ENCODE data around the gene ABCA1. TPM values are rescaled to one million over a fixed set of nuclear protein-coding genes. Genes with fewer than 3 reads are reported as not detected.
"Not testable (repeated sequence)": the region's sequence is repeated elsewhere in the genome, so short reads cannot be mapped to it uniquely, and the experiment has no call there.

Gene ABCA1
- total RNA-seq, 4 donors from 2014 or later = 87.3 to 188 (median 124) TPM

DNA sequence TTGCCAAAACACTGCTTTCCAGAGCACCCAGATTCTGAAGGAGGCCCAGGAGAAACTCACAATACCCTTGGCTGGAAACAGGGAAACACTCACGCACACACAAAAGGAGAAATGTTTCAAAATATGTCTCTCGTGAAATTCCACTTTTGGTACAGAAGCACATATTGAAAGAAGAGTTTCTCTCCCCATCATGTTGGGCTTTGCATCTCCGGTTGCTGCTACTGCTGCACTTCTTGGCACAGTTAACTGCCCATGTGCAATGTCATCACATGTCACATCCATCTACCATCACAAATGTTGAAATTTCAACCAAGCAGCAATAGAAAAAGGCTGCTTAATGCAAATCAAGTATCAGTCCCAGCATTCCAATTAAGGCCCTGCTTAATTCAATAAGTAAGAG, 72.1 kb downstream of the ABCA1 start:
- TF ChIP-seq, protein P1, sequence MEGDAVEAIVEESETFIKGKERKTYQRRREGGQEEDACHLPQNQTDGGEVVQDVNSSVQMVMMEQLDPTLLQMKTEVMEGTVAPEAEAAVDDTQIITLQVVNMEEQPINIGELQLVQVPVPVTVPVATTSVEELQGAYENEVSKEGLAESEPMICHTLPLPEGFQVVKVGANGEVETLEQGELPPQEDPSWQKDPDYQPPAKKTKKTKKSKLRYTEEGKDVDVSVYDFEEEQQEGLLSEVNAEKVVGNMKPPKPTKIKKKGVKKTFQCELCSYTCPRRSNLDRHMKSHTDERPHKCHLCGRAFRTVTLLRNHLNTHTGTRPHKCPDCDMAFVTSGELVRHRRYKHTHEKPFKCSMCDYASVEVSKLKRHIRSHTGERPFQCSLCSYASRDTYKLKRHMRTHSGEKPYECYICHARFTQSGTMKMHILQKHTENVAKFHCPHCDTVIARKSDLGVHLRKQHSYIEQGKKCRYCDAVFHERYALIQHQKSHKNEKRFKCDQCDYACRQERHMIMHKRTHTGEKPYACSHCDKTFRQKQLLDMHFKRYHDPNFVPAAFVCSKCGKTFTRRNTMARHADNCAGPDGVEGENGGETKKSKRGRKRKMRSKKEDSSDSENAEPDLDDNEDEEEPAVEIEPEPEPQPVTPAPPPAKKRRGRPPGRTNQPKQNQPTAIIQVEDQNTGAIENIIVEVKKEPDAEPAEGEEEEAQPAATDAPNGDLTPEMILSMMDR (IDR thresholded peaks at IDR 0.05) = no peak
- no peak for ATAC-seq (ENCODE audit: low FRiP score)

DNA sequence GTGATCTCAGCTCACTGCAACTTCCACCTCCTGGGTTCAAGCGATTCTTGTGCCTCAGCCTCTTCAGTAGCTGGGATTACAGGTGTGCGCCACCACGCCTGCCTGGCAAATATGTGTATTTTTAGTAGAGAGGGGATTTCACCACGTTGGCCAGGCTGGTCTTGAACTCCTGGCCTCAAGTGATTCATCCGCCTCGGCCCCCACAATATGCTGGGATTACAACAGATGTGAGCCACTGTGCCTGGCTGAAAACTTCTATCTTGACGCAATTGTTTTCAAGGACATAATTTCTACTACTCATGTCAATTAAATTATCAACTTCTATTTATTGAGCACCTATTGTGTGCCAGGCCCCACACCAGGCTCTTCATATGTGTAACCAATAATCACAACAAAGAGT, 72.7 kb downstream of the ABCA1 start:
- not testable (repeated sequence) for ATAC-seq (ENCODE audit: low FRiP score); DNase-seq (ENCODE audit: low spot score)

More for the DNA sequence above, 72.1 kb downstream of the ABCA1 start:
- no peak for DNase-seq (ENCODE audit: low spot score)

GRCh38 chr9:104854613-104855012, 73.3 kb downstream of the ABCA1 start:
- peak; percentile 41 for ATAC-seq (ENCODE audit: low FRiP score)

DNA sequence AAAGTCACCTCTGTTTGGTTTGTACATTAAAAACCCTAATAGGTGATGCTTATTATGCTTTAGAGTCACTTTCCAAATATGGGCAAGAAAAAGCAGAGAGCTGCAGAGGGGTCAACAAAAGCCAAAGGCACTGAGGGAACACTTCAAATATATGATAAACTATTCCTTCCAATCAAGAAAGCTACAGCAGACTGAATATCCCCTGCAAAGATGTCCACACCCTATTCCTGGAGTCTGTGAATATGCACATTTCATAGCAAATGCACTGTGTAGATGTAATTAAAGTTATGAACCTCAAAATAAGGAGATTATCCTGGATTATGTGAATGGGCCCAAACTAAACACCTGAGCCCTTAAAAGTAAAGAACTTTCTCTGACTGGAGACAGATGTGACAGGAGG, 74.3 kb downstream of the ABCA1 start:
- TF ChIP-seq, protein P1 (IDR thresholded peaks at IDR 0.05) = no peak
- ATAC-seq (ENCODE audit: low FRiP score) = no peak
- DNase-seq (ENCODE audit: low spot score) = no peak

More at GRCh38 chr9:104854613-104855012, 73.3 kb downstream of the ABCA1 start:
- DNase-seq (ENCODE audit: low spot score) = no peak
- TF ChIP-seq, protein P1 (IDR thresholded peaks at IDR 0.05) = no peak

DNA sequence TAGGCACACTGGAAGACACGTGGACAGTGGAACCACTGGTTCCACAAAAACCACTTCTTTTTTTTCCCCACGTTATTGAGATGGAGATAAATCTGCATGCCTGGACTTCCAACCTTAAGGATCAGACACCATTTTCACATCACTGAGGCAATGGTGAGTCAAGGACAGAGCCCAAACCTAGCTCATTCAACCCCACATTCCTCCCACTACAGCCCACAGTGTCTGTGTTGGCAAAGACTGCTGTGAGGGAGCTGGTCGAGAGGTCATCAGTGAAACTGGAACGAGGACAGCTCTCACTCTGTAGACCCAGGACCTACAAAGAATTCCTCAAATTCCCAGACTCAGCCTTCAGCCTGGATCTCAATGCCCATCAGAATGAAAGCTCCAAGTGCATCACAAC, 74.8 kb downstream of the ABCA1 start:
- ATAC-seq (ENCODE audit: low FRiP score) (no peak), DNase-seq (ENCODE audit: low spot score) (no peak)
- TF ChIP-seq, protein P1 (IDR thresholded peaks at IDR 0.05) = no peak

DNA sequence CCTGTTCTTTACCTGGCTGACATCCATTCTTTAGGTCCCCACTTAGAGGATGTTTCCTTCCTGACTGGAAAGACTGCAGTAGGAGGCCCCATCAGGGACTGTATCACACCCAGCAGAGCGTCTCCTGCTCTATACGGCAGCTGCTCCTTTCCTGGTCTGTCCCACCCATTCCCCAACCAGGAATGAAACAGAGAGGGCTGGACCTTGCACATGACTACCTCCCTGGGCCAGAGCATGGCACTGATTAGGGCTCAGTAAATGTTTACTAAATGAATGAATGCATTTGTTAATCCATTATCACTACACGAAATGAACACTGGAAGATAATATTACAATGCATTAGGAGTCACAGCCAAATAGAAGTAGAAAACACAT, 76.4 kb downstream of the ABCA1 start:
- TF ChIP-seq, protein P1 (IDR thresholded peaks at IDR 0.05) = no peak
- ATAC-seq (ENCODE audit: low FRiP score) = no peak
- no peak for DNase-seq (ENCODE audit: low spot score)

DNA sequence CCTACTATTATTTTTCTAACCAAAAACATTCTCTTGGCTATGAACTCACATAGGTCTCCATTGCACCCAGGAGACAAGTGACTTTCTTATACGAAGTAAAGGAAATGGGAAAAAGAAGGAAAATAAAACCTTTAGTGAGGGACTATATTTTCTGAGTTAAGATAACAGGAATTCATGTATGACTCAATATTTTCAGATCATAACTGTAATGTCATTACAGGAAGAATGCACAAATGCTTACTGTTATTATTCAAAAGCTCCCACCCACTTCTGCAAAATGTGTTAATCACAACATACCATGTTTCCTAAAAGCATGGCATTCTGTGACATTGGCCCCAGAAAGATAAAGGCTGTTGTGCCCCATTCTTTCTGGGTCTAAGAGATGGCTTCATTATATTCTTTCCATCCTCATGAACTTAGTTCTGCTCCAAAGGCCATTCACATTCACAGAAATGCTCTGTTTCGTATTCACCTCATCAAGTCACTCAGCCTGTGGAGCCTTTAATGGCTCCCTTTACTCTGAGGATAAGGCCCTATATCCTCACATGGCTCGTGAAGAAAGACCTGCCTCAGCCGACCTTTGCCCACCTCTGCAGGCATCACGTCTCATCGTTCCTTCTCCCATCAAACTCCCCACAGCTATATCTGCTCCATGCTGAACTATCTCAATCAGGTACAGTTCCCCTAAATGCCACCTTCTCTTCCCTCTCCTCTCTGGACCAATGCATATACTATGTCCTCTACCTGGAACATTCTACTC, 77.0 kb downstream of the ABCA1 start:
- ATAC-seq (ENCODE audit: low FRiP score) (peak; percentile 52), DNase-seq (ENCODE audit: low spot score) (no peak)
- TF ChIP-seq, protein P1 (IDR thresholded peaks at IDR 0.05) = no peak

Measured in omental fat pad (tissue), 4 donors.